Measurements from ENCODE around the gene CDC7. TPM values are rescaled to one million over a fixed set of nuclear protein-coding genes. Genes with fewer than 3 reads are reported as not detected.
"Not testable (repeated sequence)": the region's sequence is repeated elsewhere in the genome, so short reads cannot be mapped to it uniquely, and the experiment has no call there.

CDC7 gene
- total RNA-seq, 1 donor from 2014 or later: 25.1 TPM

- intact Hi-C loops (cut with micrococcal nuclease): loop anchor here (10.0 kb wide), 2 partner anchors 343 to 977 kb away; partner anchors contain the start of gene GFI1
These were observed 6.7 kb downstream of the CDC7 start for GRCh38 chr1:91507328-91507727.

DNA sequence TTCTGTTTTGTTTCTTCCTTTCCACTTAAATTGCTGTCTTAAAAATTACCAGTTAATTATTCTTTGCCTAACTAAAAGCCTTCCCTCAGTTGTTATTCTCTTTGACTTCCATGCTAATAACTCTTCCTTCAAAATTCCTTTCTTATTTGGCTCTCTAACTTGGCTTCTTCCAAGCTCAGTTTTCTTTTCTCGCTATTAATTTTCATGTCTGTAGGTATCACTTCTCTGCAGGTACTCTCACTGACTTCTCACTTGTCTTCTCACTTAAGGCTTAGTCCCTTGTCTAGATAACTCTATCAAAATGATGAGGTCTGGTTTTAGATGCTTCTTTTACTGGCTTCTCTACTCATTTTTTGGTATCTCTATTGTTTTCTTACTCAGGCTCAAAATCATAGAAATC is 10.1 kb downstream of the CDC7 start:
- intact Hi-C loops (cut with micrococcal nuclease): loop anchor here (1.0 to 5.0 kb wide), 4 partner anchors 202 to 782 kb away; no protein-coding TSS in a partner anchor

DNA sequence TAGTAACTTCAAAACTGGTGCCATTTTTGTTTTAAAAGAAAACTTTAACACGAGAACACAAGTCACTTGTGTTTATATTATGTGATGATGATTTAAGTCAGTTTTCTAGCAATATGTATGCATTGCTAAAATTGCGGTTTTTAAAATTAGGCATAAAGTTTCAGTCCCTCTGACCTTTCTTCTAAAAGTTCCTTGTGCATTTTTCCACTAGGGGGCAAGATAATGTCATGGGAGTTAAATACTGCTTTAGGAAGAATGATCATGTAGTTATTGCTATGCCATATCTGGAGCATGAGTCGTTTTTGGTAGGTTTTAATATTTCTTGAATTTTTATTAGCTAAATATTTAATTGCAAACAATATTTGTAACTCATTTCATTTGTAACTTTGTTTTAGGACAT is 10.7 kb downstream of the CDC7 start:
- intact Hi-C loops (cut with micrococcal nuclease): loop anchor here (1.0 to 5.0 kb wide), 4 partner anchors 201 to 781 kb away; no protein-coding TSS in a partner anchor

DNA sequence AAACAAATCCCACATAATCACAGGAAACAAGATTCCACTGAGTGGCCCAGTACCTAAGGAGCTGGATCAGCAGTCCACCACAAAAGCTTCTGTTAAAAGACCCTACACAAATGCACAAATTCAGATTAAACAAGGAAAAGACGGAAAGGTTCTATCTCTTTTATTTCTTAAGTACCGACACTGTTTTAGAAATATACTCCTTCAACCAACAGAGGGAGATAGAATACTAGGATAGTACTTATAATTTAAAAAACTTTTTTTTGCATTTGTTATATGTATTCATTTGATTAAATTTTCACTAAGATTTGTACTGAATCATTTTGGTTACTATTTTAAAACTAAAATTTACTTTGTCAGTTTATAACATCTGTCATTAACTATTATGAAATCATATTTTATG is 12.5 kb downstream of the CDC7 start:
- intact Hi-C loops (cut with micrococcal nuclease): loop anchor here (5.0 kb wide), 2 partner anchors 199 to 779 kb away; no protein-coding TSS in a partner anchor

- intact Hi-C loops (cut with micrococcal nuclease): loop anchor here (5.0 kb wide), 2 partner anchors 199 to 779 kb away; no protein-coding TSS in a partner anchor
These were observed 13.1 kb downstream of the CDC7 start for GRCh38 chr1:91513706-91514105.

DNA sequence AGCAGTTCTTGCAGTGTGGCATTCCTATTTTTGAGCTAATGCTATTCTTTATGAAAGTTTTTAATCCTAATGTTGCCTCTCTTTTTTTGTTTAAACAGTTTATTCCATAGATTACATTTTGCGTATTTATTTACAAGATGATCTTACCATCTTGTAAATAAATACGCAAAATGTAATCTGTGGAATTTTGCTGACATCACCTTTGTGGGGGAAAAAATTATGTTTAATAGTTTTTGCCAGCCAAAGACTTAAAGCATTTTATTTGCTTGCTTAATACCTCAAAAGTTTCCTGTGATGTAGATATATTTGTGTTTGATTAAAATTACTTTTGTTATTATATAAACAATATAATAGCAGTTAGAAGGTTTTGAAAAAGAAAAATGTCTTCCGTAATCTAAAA is 15.3 kb downstream of the CDC7 start:
- intact Hi-C loops (cut with micrococcal nuclease): no loop called here

GRCh38 chr1:91516605-91517004 is 16.0 kb downstream of the CDC7 start:
- intact Hi-C loops (cut with micrococcal nuclease): not testable (repeated sequence)

- intact Hi-C loops (cut with micrococcal nuclease): not testable (repeated sequence)
These were observed 18.5 kb downstream of the CDC7 start for GRCh38 chr1:91519167-91519566.

GRCh38 chr1:91520942-91521507 is 20.4 kb downstream of the CDC7 start:
- intact Hi-C loops (cut with micrococcal nuclease): no loop called here

- intact Hi-C loops (cut with micrococcal nuclease): loop anchor here (2.0 kb wide), 1 partner anchor 229 kb away; no protein-coding TSS in a partner anchor
These were observed 22.8 kb downstream of the CDC7 start for GRCh38 chr1:91523482-91523881.

DNA sequence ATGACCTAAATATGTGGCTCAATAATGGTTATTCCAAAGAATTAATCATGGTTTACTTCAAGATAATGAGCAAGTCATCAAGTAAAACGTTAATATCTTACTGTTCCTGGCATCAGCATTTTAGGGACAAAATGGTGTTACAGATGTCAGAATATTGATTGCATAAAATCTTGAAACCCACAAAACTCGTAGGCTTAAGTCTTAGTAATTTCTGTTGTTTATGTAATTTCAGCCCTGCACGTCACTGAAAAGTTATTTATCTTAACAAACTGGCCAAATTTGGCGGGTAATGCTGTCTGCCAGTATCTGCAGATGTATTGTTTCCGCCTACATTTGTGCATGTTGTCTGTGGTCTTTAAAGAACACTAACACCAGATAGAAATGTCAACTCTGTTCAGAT is 25.8 kb downstream of the CDC7 start:
- intact Hi-C loops (cut with micrococcal nuclease): no loop called here

DNA sequence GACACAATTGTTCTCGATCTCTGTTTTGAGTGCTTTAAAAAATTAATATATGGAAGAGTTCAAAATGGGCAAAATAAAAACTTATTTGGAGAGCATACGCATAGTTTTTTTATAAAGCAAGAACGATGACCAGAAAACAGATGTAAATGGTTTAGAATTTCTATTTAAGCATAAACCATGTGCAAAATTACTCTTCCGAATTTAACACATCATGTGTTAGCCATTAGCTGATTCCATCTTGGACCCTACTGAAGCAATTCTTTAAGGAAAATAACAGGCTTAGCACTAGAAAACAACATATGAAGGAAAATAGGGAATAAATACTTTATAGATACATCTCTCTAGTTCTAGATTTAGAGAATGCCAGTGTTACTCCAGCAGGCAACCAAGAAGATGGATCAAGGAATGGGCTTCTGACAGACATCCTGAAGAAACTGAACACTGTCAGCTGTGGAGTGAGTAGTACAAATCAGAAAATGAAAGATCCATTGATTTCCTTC is 26.7 kb downstream of the CDC7 start:
- intact Hi-C loops (cut with micrococcal nuclease): no loop called here

- intact Hi-C loops (cut with micrococcal nuclease): no loop called here
These were observed 27.1 kb downstream of the CDC7 start for GRCh38 chr1:91527781-91528180.

GRCh38 chr1:91529856-91530255 is 29.2 kb downstream of the CDC7 start:
- intact Hi-C loops (cut with micrococcal nuclease): no loop called here

DNA sequence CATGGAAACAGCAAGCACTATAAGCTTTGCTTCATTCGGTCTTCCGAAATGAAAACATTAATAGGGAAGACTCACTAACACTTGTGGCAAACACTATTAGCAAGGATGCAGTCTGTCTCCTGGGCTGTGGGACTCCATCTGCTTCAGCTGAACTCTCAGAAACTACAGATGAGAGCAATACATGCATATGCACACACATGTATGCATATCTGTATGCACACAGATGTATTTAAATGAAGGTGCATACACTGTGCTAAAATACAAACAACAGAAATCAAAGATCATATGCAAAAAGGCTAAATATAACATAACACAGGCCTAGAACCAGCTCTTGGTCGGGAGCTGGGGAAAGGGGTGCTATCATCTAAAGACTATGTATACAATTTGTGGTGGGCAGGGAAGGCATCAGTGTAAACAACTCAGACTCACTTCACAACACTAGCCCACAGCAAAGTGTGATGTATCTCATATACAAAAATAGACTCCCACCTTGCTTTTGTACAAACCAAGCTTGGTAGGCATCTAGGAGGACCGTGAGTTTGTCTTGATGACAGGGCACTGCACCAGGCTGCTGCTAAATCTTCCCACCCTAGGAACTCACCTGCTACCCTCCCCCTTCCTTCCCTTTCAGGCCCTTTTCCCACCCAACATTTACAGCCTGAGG is 32.8 kb downstream of the CDC7 start:
- intact Hi-C loops (cut with micrococcal nuclease): no loop called here

- intact Hi-C loops (cut with micrococcal nuclease): no loop called here
These were observed 34.8 kb downstream of the CDC7 start for GRCh38 chr1:91535441-91535840.

- intact Hi-C loops (cut with micrococcal nuclease): no loop called here
These were observed 36.8 kb downstream of the CDC7 start for GRCh38 chr1:91537281-91537986.

DNA sequence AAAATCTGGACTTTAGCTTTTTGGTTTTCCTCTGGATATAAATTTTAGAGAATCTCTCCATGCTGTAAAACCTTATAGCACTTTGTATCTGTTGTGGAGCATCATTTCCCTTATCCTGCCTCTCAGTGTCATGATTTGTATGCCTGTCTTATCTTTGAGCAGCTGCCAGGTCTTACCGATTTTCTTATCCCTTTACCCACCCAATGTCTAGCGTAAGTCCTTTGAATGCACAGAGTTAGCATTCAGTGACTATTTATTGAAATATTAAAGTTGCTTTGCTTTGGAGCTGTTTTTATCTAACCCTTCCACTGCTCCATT is 37.3 kb downstream of the CDC7 start:
- intact Hi-C loops (cut with micrococcal nuclease): no loop called here

DNA sequence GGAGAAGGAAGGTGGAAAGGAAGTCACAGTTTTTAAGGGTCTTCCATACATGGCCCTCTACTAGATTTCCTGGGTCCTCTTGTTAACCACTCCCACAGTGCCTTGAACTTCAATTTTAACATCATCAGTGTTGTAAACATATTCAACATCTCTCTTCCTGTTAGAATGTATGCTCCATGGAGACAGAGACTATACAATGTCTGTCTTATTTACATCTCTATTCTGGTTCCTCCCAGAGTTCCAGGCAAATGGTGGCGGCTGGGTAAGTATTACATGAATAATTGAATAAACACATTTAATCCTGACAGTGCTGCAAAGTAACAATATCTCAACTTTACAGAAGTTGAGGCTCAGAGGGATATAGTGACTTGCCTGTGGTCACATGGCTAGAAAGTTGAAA is 40.3 kb downstream of the CDC7 start:
- intact Hi-C loops (cut with micrococcal nuclease): loop anchor here (1.0 kb wide), 1 partner anchor 7 kb away; no protein-coding TSS in a partner anchor

- intact Hi-C loops (cut with micrococcal nuclease): no loop called here
These were observed 41.4 kb downstream of the CDC7 start for GRCh38 chr1:91541918-91542533.

DNA sequence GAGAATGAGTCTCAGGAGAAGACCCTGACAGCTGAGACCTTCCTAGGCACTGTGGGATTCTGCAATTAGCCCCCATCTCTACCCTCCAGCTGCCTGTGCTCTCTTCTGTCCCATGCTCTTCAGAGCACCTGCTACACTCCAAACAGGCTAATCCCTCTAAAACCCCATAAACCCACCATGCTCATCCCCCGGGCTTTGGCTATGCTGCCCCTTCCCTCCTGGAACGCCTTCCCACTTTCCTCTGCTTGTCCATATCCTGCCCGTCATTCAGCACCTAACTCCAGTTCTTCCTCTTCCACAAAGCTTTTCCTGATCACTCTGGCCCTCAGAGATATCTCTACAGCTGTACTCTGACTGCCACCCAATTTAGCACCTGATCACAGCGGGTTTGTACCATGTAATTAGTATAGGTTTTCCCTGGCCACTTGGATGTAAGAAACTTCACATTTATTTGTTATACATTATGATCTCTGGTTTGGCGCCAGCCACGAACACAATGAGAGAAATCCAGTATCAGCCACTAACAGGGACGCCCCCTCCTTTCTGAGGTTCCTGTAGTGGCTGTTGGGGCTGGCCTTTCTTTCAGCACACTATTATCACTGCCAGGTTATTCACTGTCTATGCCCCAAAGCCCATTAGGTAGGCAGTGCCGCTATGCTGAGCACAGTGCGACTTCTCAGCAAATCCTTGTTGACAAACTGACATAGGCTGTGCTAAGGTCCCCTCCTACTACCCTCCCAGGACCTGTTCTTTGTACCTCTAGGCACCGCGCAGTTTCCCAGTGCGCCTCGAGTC is 45.1 kb downstream of the CDC7 start:
- intact Hi-C loops (cut with micrococcal nuclease): no loop called here
